ENCODE results near the gene MEF2A.

MEF2A gene

GRCh38 chr15:99564221-99565048 is 1.3 kb upstream of the MEF2A start:
- peak; percentile 50 for DNase-seq

- DNase-seq, result no peak
Measured at GRCh38 chr15:99565049-99565298, 810 bp upstream of the MEF2A start.

GRCh38 chr15:99566157-99566897 is 543 bp downstream of the MEF2A start:
- no peak for DNase-seq

- DNase-seq, result no peak
Measured at GRCh38 chr15:99568625-99569352, 3.0 kb downstream of the MEF2A start.

- DNase-seq, result no peak
Measured at GRCh38 chr15:99571299-99571698, 5.5 kb downstream of the MEF2A start.

GRCh38 chr15:99574048-99574447 is 8.3 kb downstream of the MEF2A start:
- DNase-seq, result no peak

GRCh38 chr15:99574502-99574901 is 8.7 kb downstream of the MEF2A start:
- DNase-seq, result no peak

- no peak for DNase-seq
Measured at GRCh38 chr15:99578809-99579208, 13.0 kb downstream of the MEF2A start.

GRCh38 chr15:99580076-99580475 is 14.3 kb downstream of the MEF2A start:
- DNase-seq, result no peak

- DNase-seq, result no peak
Measured at GRCh38 chr15:99582508-99582960, 16.8 kb downstream of the MEF2A start.

- no peak for DNase-seq
Measured at GRCh38 chr15:99584081-99584600, 18.4 kb downstream of the MEF2A start.

GRCh38 chr15:99586121-99586520 is 20.3 kb downstream of the MEF2A start:
- DNase-seq, result no peak

GRCh38 chr15:99589801-99590200 is 24.0 kb downstream of the MEF2A start:
- DNase-seq, result no peak

GRCh38 chr15:99590913-99591646 is 25.3 kb downstream of the MEF2A start:
- DNase-seq, result no peak

GRCh38 chr15:99592145-99592791 is 26.5 kb downstream of the MEF2A start:
- DNase-seq, result no peak

GRCh38 chr15:99593070-99593469 is 27.3 kb downstream of the MEF2A start:
- no peak for DNase-seq

GRCh38 chr15:99594916-99595315 is 29.1 kb downstream of the MEF2A start:
- DNase-seq, result no peak

GRCh38 chr15:99598296-99598695 is 32.5 kb downstream of the MEF2A start:
- DNase-seq, result no peak

GRCh38 chr15:99603828-99604227 is 38.0 kb downstream of the MEF2A start:
- DNase-seq, result no peak

- no peak for DNase-seq
Measured at GRCh38 chr15:99604865-99605264, 39.1 kb downstream of the MEF2A start.

- DNase-seq, result no peak
Measured at GRCh38 chr15:99605490-99605931, 39.7 kb downstream of the MEF2A start.

GRCh38 chr15:99605990-99606389 is 40.2 kb downstream of the MEF2A start:
- DNase-seq, result no peak
